GM19351 (cell line): ENCODE measurements around the gene KCNJ14.

Source experiments
- ATAC-seq: cut with Tn5 transposase; IDR thresholded peaks from one replicate; pipeline ENCODE4 v1.9.1; 2021; ENCODE audit warnings: mild to moderate bottlenecking, moderate library complexity; ENCODE audit not compliant: unreplicated experiment

KCNJ14 gene

DNA sequence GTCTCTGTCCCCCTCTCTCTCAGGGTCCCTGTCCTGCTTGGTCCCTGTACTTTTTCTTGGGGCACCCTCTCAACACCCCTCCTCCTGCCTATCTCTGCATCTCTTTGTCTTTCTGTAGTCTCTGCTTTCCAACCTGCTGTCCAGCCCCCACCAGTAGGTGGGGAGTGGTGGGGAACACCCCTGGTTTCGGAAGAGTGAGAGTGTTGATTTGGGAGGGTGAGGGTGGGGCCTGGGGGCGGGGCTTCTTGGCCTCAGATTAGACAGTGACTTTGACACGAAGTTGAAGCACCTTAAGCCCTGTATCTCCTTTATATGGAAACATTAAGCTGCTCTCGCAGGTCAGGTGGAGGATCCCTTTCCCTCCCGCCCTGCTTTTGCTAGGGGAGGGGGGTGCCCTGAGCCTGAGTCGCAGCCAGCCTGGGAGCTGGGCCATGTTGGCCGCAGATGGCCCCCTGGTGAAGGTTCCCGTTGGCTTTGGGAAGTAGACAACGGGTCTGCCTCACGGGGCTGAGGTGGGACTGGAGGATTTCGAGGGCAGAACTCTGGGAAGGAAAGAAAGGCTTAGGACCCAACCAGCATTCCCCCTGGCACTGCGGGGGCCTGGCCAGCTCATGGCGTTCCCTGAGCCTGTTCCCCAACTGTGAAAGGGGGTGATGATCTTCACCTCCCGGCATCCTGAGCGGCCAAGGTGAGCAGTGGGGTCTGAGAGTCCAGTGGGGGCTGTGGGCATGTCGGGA, at the start of gene KCNJ14:
Gene KCNJ14 (plus strand): TSS at position 404 of the 737 bp plus-strand sequence. CDS start 6,151 bp downstream, outside the sequence.
- no peak for ATAC-seq

DNA sequence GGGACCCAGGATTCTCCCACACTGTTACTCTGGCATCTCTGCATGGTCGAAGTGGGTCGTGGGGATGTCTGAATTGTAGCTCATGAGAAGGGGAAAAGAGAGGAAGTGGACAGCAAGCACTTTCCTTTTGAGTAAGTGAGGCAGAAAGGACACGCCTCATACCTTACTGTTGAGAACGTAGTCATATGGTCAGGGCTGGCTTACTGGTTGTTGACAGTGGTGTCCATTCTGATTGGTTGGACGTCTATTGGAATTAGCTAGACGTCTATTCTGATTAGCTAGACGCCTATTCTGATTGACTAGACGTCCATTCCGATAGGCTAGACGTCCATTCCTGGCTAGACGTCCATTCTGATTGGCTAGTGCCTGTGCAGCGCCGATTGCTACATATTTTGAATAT, 49.5 kb upstream of the KCNJ14 start:
- ATAC-seq: no peak

DNA sequence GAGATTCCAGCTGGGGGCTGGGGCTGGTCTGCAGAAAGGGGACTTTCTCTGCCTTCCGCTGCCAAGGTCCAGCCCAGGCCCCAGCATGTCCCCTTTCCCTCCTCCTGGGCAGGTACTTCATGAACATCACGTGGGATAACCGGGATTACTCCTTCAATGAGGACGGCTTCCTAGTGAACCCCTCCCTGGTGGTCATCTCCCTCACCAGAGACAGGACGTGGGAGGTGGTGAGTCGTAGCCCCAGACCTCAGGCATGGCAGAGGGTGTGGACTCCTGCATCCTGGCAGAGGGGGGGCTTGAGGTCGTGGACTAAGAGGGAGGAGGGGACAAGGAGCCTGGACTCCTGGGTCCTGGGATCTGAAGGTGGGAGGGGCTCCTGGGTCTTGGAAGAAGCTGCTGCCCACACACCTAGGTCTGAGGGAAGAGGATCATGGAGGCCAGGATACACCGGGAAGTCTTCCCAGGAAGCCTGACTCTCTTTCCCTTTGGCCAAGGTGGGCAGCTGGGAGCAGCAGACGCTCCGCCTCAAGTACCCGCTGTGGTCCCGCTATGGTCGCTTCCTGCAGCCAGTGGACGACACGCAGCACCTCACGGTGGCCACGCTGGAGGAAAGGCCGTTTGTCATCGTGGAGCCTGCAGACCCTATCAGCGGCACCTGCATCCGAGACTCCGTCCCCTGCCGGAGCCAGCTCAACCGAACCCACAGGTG, 41.3 kb upstream of the KCNJ14 start:
- no peak for ATAC-seq

DNA sequence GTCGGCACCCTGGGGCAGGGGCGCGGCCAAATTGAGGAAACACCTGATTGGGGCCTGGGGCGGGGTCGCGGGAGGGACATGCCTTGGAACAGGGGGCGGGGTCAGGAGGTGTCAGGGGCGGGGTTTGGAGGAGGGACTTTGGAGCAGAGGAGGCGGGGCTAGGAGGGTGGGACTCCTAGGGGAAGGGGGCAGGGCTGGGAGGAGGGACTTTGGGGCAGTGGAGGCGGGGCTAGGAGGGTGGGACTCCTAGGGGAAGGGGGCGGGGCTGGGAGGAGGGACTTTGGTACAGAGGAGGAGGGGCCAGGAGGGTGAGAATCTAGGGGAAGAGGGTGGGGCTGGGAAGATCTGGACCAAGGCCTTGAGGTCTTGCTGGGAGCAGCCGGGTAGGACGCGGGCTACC, 40.0 kb upstream of the KCNJ14 start:
- ATAC-seq: no peak

DNA sequence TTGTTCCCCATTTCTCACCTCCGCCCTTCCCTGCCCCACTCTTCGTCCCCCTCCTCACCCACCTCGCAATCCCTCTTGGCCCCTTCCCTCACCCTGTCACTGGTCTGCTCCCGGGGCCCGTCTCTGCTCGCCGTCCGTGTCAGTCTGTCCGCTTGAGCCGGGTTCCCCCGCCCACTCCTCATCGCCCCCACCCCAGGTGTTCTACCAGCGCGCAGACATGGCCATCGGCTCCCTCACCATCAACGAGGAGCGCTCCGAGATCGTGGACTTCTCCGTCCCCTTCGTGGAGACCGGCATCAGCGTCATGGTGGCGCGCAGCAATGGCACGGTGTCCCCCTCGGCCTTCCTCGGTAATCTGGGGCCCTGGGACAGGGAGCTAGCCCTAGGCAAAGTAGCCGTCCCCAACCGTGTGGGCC, 39.6 kb upstream of the KCNJ14 start:
- ATAC-seq: no peak

DNA sequence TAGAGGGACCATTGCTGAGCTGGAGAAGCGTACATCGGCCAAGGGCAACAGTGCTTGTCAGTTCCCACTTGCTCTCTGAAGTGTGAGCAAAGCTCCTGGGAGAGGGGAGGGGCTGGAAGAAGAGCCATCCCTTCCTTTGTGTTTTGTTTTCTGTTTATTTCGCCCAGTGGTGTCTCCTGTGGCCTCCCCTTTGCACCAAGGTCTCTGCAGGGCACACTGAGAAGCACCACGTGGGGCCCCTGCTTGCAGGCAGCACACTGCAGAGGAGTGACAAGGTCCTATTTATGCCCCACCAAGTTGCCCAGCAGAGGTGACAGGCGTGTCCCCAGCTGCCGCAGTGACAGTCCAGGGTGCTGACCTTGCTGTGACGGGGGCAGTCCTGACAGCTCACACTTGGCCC, 38.0 kb upstream of the KCNJ14 start:
- ATAC-seq: no peak

DNA sequence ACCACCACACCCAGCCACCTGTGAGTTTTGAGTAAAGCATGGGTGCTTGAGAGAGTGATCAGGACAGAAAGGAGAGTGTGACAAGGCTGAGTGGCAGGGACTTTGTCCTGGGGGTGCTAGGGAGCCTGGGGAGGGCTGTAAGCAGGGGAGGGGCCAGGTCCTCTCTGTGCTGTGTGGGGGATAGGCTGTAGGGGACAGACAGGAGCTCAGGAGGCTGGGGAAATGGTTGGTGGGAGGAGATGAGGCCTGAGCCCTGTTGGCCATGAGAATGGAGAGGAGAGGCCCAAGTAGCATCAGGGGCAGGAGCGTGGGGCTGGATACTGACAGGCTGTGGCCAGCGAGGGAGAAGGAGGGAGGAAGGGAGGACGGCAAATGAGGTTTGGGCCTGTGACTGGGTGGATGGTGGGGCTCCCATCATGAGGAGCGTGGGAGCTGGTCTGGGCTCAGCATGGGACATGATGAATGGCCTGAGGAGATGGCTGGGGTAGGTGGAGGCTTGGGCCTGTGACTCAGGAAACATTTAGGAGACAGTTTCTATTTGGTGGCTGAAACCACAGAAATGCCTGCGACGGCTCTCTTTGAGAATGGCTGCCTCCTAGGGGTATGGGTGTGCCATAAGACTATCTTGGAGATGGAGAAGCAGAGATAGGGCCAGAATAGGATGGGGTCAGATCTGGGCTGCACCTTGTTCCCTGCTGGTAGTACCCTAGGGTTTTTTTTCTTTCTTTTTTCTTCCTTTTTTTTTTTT, 36.9 kb upstream of the KCNJ14 start:
- no peak for ATAC-seq

DNA sequence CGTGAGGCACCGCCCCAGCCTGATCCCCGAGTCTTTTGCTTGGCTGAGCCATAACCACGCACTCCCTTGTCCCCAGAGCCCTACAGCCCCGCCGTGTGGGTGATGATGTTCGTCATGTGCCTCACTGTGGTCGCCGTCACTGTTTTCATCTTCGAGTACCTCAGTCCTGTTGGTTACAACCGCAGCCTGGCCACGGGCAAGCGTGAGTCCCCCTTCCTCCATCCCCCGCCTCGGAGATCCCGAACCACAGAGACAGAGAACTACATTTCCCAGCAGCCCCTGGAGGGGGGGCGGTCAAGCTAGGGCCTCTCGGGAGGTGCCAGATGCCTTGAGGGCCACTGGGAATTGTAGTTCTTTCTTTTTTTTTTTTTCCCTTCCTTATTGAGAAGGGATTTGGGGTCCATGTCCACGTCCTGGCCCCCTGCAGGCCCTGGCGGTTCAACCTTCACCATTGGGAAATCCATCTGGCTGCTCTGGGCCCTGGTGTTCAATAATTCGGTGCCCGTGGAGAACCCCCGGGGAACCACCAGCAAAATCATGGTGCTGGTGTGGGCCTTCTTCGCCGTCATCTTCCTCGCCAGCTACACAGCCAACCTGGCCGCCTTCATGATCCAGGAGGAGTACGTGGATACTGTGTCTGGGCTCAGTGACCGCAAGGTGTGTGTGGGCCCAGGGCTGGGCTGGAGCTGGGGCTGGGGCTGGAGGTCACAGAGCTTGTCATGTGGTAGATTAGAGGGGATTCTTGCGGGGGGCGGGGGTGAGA, 36.0 kb upstream of the KCNJ14 start:
- peak; percentile 63 for ATAC-seq

DNA sequence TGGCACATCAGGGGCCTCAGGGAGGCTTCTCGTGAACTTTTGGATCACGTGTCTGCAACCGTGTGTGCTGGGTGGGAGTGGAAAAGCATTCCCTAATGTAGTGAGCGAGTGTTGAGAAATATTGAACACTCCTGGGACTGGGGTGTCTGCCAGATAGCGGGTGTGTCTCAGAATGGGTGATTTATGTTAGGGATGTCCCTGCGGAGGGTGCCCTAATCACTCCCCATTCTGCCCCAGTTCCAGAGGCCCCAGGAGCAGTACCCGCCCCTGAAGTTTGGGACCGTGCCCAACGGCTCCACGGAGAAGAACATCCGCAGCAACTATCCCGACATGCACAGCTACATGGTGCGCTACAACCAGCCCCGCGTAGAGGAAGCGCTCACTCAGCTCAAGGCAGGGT, 33.8 kb upstream of the KCNJ14 start:
- ATAC-seq: no peak

DNA sequence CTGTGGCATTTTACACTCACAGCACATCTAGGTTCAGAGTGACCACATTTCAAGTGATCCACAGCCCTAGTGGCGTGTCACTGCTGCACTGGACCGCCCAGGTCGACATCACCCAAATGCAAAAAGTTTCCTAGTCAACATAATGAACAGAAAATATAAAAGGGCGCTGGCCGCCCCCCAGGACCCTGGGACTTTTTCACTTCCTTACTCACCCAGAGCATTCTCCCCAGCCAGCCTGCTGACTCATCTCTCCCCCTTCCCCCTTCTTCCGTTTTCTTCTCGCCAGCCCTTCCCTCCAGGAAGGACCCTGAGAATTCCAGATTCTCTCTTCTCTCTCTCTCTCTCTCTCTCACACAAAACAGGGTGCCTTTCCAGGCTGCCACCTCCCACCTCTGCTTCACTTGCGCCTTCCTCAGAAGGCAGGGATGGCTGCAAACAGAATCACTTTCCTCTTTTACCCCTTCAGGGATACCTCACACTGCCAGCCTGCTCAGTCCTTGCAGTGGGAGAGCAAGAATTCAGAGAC, 30.6 kb upstream of the KCNJ14 start:
- ATAC-seq: no peak

DNA sequence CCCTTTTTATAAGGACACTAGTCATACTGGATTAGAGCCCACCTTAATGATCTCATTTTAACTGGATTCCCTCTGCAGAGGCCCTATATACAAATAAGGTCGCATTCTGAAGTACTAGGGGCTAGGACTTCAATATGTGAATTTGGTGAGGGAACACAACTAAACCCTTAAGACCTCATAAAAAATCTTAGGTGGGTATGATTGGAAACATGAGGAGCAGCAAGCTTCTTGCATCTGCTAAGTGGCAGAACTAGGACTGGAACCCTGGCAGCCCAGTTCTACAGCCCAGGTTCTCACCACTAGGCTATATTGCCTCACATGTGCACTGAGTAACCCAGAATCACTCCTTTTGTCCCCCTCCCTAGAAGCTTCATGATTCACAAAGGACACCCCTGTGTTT, 26.7 kb upstream of the KCNJ14 start:
- no peak for ATAC-seq

DNA sequence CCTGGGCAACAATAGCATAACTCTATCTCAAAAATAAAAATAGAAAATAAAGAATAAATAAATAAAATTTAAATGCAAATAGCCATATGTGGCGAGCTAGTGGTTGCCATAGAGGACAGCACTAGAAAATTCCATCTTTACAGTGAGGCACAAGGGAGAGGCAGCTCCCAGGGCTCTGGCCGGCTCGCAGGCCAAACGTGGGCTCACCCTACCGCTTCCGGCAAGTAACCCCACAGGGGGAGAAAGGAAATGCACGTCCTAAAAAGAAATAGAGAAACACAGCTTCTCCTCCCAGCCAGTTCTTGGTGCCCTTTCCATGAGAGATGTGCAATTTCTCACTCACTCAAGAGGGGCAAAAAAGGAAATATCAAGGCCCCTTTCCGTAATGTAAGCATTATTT, 22.0 kb upstream of the KCNJ14 start:
- ATAC-seq: no peak

DNA sequence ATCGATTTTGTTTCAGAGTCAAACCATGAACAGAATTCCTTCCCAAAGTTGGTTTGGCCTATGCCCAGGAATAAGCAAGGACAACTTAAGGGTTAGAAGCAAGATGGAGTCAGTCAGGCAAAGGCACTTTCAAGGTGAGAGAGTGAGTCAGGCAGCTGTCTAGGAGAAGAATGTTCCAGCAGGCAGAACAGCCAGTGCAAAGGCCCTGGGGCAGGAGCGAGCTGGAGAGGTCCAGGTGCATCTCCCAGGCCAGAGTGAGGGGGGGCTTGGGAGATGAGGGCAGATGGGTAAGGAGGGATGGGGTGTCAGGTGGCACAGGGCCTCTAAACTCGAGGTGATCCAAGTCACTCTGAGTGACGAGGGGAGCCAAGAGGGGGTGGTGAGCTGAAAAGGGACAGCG, 18.8 kb upstream of the KCNJ14 start:
- no peak for ATAC-seq

DNA sequence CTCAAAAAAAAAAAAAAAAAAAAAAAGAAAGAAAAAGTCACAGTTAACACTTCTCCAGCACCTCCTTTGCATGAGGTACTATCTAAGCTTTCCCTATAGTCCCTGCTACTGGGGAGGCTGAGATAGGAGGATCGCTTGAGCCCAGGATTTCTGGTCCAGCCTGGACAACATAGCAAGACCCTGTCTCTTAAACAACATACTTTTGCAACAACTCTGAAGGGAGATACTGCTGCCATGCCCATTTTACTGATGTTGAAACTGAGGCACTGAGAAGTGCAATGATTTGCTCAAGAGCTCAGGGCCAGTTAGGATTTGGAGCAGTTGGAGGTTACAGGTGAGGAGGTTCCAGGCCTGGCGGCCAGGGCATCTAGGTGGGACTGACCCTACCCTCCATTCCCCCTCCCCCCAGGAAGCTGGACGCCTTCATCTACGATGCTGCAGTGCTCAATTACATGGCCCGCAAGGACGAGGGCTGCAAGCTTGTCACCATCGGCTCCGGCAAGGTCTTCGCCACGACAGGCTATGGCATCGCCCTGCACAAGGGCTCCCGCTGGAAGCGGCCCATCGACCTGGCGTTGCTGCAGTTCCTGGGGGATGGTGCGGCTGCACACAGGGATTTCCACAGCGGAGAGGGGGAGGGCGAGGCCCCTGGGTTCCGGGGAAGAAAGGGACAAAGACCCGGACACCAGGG, 13.9 kb upstream of the KCNJ14 start:
- ATAC-seq: no peak

DNA sequence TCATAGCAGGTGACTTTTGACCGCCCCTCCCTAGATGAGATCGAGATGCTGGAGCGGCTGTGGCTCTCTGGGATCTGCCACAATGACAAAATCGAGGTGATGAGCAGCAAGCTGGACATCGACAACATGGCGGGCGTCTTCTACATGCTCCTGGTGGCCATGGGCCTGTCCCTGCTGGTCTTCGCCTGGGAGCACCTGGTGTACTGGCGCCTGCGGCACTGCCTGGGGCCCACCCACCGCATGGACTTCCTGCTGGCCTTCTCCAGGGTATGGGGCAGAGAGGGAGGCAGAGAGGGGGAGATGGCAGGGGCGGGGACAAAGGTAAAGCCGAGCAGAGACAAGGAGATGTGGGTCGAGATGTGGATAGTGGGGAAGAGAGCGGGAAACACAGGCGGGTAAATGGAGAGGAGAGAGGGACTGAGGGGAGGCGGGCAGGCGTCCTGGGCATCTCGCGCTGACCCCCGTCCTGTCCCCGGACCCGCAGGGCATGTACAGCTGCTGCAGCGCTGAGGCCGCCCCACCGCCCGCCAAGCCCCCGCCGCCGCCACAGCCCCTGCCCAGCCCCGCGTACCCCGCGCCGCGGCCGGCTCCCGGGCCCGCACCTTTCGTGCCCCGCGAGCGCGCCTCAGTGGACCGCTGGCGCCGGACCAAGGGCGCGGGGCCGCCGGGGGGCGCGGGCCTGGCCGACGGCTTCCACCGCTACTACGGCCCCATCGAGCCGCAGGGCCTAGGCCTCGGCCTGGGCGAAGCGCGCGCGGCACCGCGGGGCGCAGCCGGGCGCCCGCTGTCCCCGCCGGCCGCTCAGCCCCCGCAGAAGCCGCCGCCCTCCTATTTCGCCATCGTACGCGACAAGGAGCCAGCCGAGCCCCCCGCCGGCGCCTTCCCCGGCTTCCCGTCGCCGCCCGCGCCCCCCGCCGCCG, 13.0 kb upstream of the KCNJ14 start:
- no peak for ATAC-seq

DNA sequence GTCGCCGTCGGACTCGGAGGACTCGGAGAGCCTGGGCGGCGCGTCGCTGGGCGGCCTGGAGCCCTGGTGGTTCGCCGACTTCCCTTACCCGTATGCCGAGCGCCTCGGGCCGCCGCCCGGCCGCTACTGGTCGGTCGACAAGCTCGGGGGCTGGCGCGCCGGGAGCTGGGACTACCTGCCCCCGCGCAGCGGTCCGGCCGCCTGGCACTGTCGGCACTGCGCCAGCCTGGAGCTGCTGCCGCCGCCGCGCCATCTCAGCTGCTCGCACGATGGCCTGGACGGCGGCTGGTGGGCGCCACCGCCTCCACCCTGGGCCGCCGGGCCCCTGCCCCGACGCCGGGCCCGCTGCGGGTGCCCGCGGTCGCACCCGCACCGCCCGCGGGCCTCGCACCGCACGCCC, 12.1 kb upstream of the KCNJ14 start:
- ATAC-seq: no peak

DNA sequence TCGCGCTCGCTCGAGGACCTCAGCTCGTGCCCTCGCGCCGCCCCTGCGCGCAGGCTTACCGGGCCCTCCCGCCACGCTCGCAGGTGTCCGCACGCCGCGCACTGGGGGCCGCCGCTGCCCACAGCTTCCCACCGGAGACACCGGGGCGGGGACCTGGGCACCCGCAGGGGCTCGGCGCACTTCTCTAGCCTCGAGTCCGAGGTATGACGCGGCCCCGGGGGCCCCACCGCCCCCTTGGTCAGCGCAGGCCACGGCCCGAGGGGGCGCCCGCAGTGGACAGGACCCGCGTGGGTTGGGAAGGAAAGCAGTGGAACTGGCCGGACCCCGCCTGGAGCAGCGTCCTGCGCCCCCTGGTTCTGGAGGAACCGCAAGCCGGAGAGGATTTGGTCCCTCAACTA, 11.6 kb upstream of the KCNJ14 start:
- no peak for ATAC-seq

DNA sequence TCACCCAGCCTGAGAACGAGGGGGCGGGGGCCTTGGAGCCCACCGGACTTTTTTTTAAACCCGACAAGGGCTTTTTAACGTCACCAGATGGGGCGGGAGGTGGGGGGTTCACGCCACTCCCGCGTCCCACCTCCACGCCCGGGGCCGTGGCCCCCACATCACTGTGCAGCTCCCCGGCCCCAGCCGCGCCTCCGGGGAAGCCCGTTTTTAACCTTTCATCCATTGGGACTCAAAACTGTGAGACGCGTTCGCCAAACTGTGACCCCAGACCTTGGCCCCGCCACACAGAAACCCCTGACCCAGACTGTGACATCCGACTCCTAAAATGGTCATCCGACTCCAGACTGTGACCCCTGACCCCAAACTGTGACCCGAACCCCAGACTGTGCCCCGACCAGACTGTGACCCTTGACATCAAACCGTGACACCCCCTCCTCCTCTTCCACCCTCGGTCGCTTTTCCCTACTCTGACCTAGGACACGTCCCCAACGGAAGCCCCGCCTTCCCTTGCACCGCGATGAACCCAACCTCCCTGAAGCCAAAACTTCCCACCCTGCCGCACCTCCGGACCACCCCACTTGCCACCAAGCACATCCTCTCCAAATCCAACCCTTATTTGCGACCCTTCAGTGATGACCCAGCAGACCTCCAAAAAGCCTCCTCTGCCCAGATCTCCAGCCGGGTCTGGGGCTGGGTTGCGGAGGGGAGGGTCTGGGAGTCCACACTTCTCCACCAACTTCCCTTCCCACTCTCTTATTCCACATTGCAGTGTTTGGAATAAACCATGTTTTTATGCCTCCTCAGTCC, 11.0 kb upstream of the KCNJ14 start:
- no peak for ATAC-seq

DNA sequence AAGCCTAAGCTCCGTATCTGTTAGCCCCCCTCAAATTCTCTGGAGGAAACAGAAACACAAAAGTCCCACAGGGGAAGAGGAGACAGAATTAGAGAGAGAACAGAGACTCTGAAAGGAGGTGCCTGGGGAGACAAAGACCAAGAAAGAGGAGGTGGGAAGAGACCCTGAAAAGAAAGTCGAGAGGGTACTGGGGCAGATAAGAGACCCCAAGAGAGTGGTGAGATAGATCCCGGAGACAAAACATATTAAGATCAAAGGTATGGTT, 10.5 kb upstream of the KCNJ14 start:
- no peak for ATAC-seq
